Thyroid gland (tissue), 4 donors: Measurements from ENCODE around the gene FKBP9. TPM values are rescaled to one million over a fixed set of nuclear protein-coding genes. Genes with fewer than 3 reads are reported as not detected.
"Not testable (repeated sequence)": the region's sequence is repeated elsewhere in the genome, so short reads cannot be mapped to it uniquely, and the experiment has no call there.

Experiments
- DNase-seq, 2 donors: peaks; one replicate each; pipeline ENCODE4 v3.0.0-alpha.2; 2019
- H3K27ac ChIP-seq, 3 donors: fragments of 200-600 bp; sonication (generic); 1 replicate in 2 of 3; 2 replicates in 1 of 3; pipeline ENCODE4 v1.5.1; 2016 to 2019; ENCODE audit warnings: mild to moderate bottlenecking in 1 of 3, moderate library complexity in 1 of 3
- H3K27me3 ChIP-seq: fragments of 200-600 bp; sonication (generic); one replicate; pipeline ENCODE4 v1.5.1; 2019
- H3K36me3 ChIP-seq, 2 donors: fragments of 200-600 bp; sonication (generic); one replicate each; pipeline ENCODE4 v1.5.1; 2016 to 2019
- H3K4me1 ChIP-seq, 2 donors: fragments of 200-600 bp; sonication (generic); one replicate each; pipeline ENCODE4 v1.5.1; 2017 to 2019
- H3K4me3 ChIP-seq, 3 donors: fragments of 200-600 bp; sonication (generic); replicated peaks in 1 of 3; 1 replicate in 2 of 3; 2 replicates in 1 of 3; pipeline ENCODE4 v1.5.1; 2016; ENCODE audit warnings: mild to moderate bottlenecking in 1 of 3
- H3K9me3 ChIP-seq: fragments of 200-600 bp; sonication (generic); one replicate; pipeline ENCODE4 v1.5.1; 2017
- WGBS, 2 donors: methylation state at CpG; one replicate each; pipeline ENCODE4 v1.1.5; 2017; 5-methylcytosine and 5-hydroxymethylcytosine counted together
- intact Hi-C: fragments of 100-400 bp; cut with DNase I; formaldehyde crosslinking; loops from one replicate; pipeline ENCODE4 v1.15.1; 2023
- total RNA-seq, 4 donors: library from RNA; depleted of rRNA; stranded (reverse); fragments of >200 nt; gene quantifications; one replicate each; pipeline ENCODE4 v1.2.3, GENCODE V29; 2016

FKBP9 gene
- total RNA-seq, 4 donors from 2014 or later: 94.7 to 139 (median 123) TPM

GRCh38 chr7:32977159-32977558 is 19.9 kb downstream of the FKBP9 start:
- H3K4me3 ChIP-seq, H3K27ac ChIP-seq, H3K9me3 ChIP-seq, intact Hi-C loops, DNase-seq, H3K36me3 ChIP-seq, H3K4me1 ChIP-seq, H3K27me3 ChIP-seq: not testable (repeated sequence)
- WGBS, 2 donors: 94 to 97% methylated on average over 2 of the region's 2 CpGs

- H3K4me3 ChIP-seq, intact Hi-C loops, H3K27me3 ChIP-seq, H3K36me3 ChIP-seq, DNase-seq, H3K4me1 ChIP-seq, H3K27ac ChIP-seq, H3K9me3 ChIP-seq: not testable (repeated sequence)
- WGBS, 2 donors: 94% methylated on average over 6 of the region's 6 CpGs
Measured at GRCh38 chr7:32979246-32979645, 22.0 kb downstream of the FKBP9 start.

- H3K4me1 ChIP-seq, H3K4me3 ChIP-seq, H3K36me3 ChIP-seq, H3K27ac ChIP-seq, intact Hi-C loops, DNase-seq, H3K27me3 ChIP-seq, H3K9me3 ChIP-seq: not testable (repeated sequence)
- no CpG with 5 or more reads among the region's 2 CpGs for WGBS, 2 donors
Measured at GRCh38 chr7:32979902-32980301, 22.7 kb downstream of the FKBP9 start.

- H3K9me3 ChIP-seq, DNase-seq, intact Hi-C loops, H3K27ac ChIP-seq, H3K4me3 ChIP-seq, H3K27me3 ChIP-seq, H3K4me1 ChIP-seq, H3K36me3 ChIP-seq: not testable (repeated sequence)
- WGBS, 2 donors: 93 to 97% methylated on average over 5 to 8 of the region's 8 CpGs
Measured at GRCh38 chr7:32988148-32988547, 30.9 kb downstream of the FKBP9 start.

GRCh38 chr7:32991068-32991585 is 33.9 kb downstream of the FKBP9 start:
- DNase-seq, H3K27me3 ChIP-seq, H3K9me3 ChIP-seq, intact Hi-C loops, H3K36me3 ChIP-seq, H3K27ac ChIP-seq, H3K4me3 ChIP-seq, H3K4me1 ChIP-seq: not testable (repeated sequence)
- WGBS, 2 donors: 52 to 64% methylated on average over 3 of the region's 5 CpGs

GRCh38 chr7:32991975-32992700 is 34.9 kb downstream of the FKBP9 start:
- DNase-seq, H3K27me3 ChIP-seq, H3K36me3 ChIP-seq, H3K27ac ChIP-seq, H3K9me3 ChIP-seq, H3K4me3 ChIP-seq, intact Hi-C loops, H3K4me1 ChIP-seq: not testable (repeated sequence)
- WGBS, 2 donors: 75 to 80% methylated on average over 6 to 7 of the region's 9 CpGs

- H3K27ac ChIP-seq, H3K4me1 ChIP-seq, H3K36me3 ChIP-seq, DNase-seq, H3K4me3 ChIP-seq, intact Hi-C loops, H3K9me3 ChIP-seq, H3K27me3 ChIP-seq: not testable (repeated sequence)
- 77 to 89% methylated on average over 5 to 6 of the region's 6 CpGs for WGBS, 2 donors
Measured at GRCh38 chr7:32992750-32993149, 35.5 kb downstream of the FKBP9 start.

- intact Hi-C loops, H3K4me3 ChIP-seq, DNase-seq, H3K36me3 ChIP-seq, H3K9me3 ChIP-seq, H3K4me1 ChIP-seq, H3K27me3 ChIP-seq: not testable (repeated sequence)
- peak overlapping the region in 2 of 3 donors; percentile 30 to 53 for H3K27ac ChIP-seq
- WGBS, 2 donors: 72 to 76% methylated on average over 2 of the region's 4 CpGs
Measured at GRCh38 chr7:32997956-32998355, 40.7 kb downstream of the FKBP9 start.

- H3K4me3 ChIP-seq, H3K4me1 ChIP-seq, H3K9me3 ChIP-seq, H3K36me3 ChIP-seq, H3K27me3 ChIP-seq, intact Hi-C loops: not testable (repeated sequence)
- peak; percentile 50 to 61 for DNase-seq
- WGBS, 2 donors: 17 to 18% methylated on average over 11 to 14 of the region's 14 CpGs
- peak overlapping the region in 2 of 3 donors; percentile 30 to 53 for H3K27ac ChIP-seq
Measured at GRCh38 chr7:32998361-32999171, 41.3 kb downstream of the FKBP9 start.

- H3K4me3 ChIP-seq, H3K27me3 ChIP-seq, intact Hi-C loops, H3K36me3 ChIP-seq, H3K9me3 ChIP-seq, H3K4me1 ChIP-seq, DNase-seq: not testable (repeated sequence)
- 64 to 70% methylated on average over 4 of the region's 4 CpGs for WGBS, 2 donors
- peak overlapping the region in 1 of 3 donors; percentile 17 for H3K27ac ChIP-seq
Measured at GRCh38 chr7:32999380-32999779, 42.1 kb downstream of the FKBP9 start.

GRCh38 chr7:33003111-33003510 is 45.9 kb downstream of the FKBP9 start:
- H3K36me3 ChIP-seq, H3K27me3 ChIP-seq, H3K4me1 ChIP-seq, H3K27ac ChIP-seq, DNase-seq, H3K9me3 ChIP-seq, H3K4me3 ChIP-seq, intact Hi-C loops: not testable (repeated sequence)

- H3K4me1 ChIP-seq, H3K27ac ChIP-seq, H3K9me3 ChIP-seq, H3K36me3 ChIP-seq, intact Hi-C loops, H3K4me3 ChIP-seq, DNase-seq, H3K27me3 ChIP-seq: not testable (repeated sequence)
- WGBS, 2 donors: 86% methylated on average over 10 of the region's 10 CpGs
Measured at GRCh38 chr7:33004104-33004616, 46.9 kb downstream of the FKBP9 start.

GRCh38 chr7:33005193-33005592 is 48.0 kb downstream of the FKBP9 start:
- H3K27ac ChIP-seq, H3K4me3 ChIP-seq, H3K4me1 ChIP-seq, DNase-seq, H3K27me3 ChIP-seq, H3K36me3 ChIP-seq, intact Hi-C loops, H3K9me3 ChIP-seq: not testable (repeated sequence)
- 95% methylated on average over 8 of the region's 8 CpGs for WGBS, 2 donors
